Spleen (tissue), 11 donors: ENCODE measurements around the gene PYGB. TPM values are rescaled to one million over a fixed set of nuclear protein-coding genes. Genes with fewer than 3 reads are reported as not detected.
A peak's percentile ranks its signal among the peaks of the same experiment; 100 is the strongest.

Experiments used
- DNase-seq: peaks from one replicate; pipeline ENCODE4 v3.0.0-alpha.2; 2020
- H3K27ac ChIP-seq, 8 donors: fragments of 200-600 bp; sonication (generic) in 7 of 8; 1 replicate in 4 of 8; 2 replicates in 4 of 8; pipeline versions ENCODE4 v1.5.0 to v1.8.0; 2016 to 2021; ENCODE audit warnings: inconsistent platforms in 4 of 8, mild to moderate bottlenecking in 4 of 8, moderate library complexity in 1 of 8
- H3K27me3 ChIP-seq, 7 donors: fragments of 200-600 bp; sonication (generic) in 6 of 7; replicated peaks in 1 of 7; 1 replicate in 4 of 7; 2 replicates in 3 of 7; pipeline versions ENCODE4 v1.5.0 to v1.8.0; 2016 to 2021; ENCODE audit warnings: inconsistent platforms in 3 of 7, mild to moderate bottlenecking in 1 of 7
- H3K36me3 ChIP-seq, 6 donors: fragments of 200-600 bp; sonication (generic) in 5 of 6; 1 replicate in 4 of 6; 2 replicates in 2 of 6; pipeline versions ENCODE4 v1.5.0 to v1.8.0; 2016 to 2021; ENCODE audit warnings: inconsistent platforms in 2 of 6
- H3K4me1 ChIP-seq, 6 donors: fragments of 200-600 bp; sonication (generic) in 5 of 6; 1 replicate in 3 of 6; 2 replicates in 3 of 6; pipeline versions ENCODE4 v1.5.0 to v1.8.0; 2016 to 2021; ENCODE audit warnings: inconsistent platforms in 3 of 6
- H3K4me3 ChIP-seq, 8 donors: fragments of 200-600 bp; sonication (generic) in 7 of 8; 1 replicate in 4 of 8; 2 replicates in 4 of 8; pipeline versions ENCODE4 v1.5.0 to v1.8.0; 2016 to 2021; ENCODE audit warnings: inconsistent platforms in 4 of 8, mild to moderate bottlenecking in 4 of 8, moderate library complexity in 2 of 8
- H3K9me3 ChIP-seq, 8 donors: fragments of 200-600 bp; sonication (generic) in 7 of 8; 1 replicate in 4 of 8; 2 replicates in 4 of 8; pipeline versions ENCODE4 v1.5.0 to v1.8.0; 2016 to 2021; ENCODE audit warnings: inconsistent platforms in 4 of 8
- CTCF ChIP-seq, 11 experiments: fragments of 200-600 bp in 7 of 11; fragments of 450-650 bp in 4 of 11; sonication (generic) in 4 of 11; IDR thresholded peaks in 8 of 11; conservative IDR thresholded peaks in 3 of 11; 1 replicate in 7 of 11; 2 replicates in 4 of 11; pipeline versions ENCODE4 v1.4.0 to v1.8.0; 2016 to 2021; ENCODE audit warnings: antibody characterized with exemption in 11 of 11, inconsistent platforms in 4 of 11, mild to moderate bottlenecking in 1 of 11
- POLR2A ChIP-seq, 3 donors: fragments of 450-650 bp; IDR thresholded peaks; one replicate each; pipeline ENCODE4 v1.5.1; 2017; ENCODE audit warnings: antibody characterized with exemption in 3 of 3, mild to moderate bottlenecking in 1 of 3
- POLR2AphosphoS5 ChIP-seq, 3 donors: sonication (generic); formaldehyde crosslinking; IDR thresholded peaks; one replicate each; pipeline ENCODE4 v1.5.1; 2017; ENCODE audit warnings: antibody characterized with exemption in 3 of 3
- WGBS, 5 donors: extraction: QIAGEN DNeasy Blood & Tissue Kit in 3 of 5; methylation state at CpG; one replicate each; pipeline versions ENCODE4 v1.1.5 to v1.1.7; 2013 to 2018; 5-methylcytosine and 5-hydroxymethylcytosine counted together
- intact Hi-C: fragments of 100-400 bp; cut with DNase I; formaldehyde crosslinking; loops from one replicate; pipeline ENCODE4 v1.15.0; 2023; ENCODE audit warnings: low total_unique reads
- polyA plus RNA-seq, 3 donors: library from polyadenylated mRNA; stranded (reverse); fragments of 200-250 nt; gene quantifications; one replicate each; pipeline ENCODE4 v1.2.1, GENCODE V29; 2013
- total RNA-seq, 7 donors: library from RNA; depleted of rRNA in 3 of 7; stranded (reverse); fragments of >200 nt in 3 of 7; fragmentation: NEBNext Ultra II Directional in 4 of 7; extraction: Animal tissue kit (Norgen Biotek cat#: 25700) in 4 of 7; gene quantifications; one replicate each; pipeline versions ENCODE4 v1.1.0 to v1.2.1, GENCODE V29; 2016 to 2021
- donor health status: healthy with polysubstance abuse.
- donor health status: DM: no; HTN: no; CAD: no; lungs with moderate emphysema.
- donor health status: DM: no; HTN: no; CAD: no.
- donor health status: Bipolar disorder and iron deficiency.
- donor health status: healthy.
- donor health status: DM: no; HTN: no; CAD: no.
- donor health status: DM: yes; HTN: yes; CAD: no.

Gene PYGB
- total and polyA plus RNA-seq, 10 donors, result 10.5 to 47.8 (median 32.3) TPM

DNA sequence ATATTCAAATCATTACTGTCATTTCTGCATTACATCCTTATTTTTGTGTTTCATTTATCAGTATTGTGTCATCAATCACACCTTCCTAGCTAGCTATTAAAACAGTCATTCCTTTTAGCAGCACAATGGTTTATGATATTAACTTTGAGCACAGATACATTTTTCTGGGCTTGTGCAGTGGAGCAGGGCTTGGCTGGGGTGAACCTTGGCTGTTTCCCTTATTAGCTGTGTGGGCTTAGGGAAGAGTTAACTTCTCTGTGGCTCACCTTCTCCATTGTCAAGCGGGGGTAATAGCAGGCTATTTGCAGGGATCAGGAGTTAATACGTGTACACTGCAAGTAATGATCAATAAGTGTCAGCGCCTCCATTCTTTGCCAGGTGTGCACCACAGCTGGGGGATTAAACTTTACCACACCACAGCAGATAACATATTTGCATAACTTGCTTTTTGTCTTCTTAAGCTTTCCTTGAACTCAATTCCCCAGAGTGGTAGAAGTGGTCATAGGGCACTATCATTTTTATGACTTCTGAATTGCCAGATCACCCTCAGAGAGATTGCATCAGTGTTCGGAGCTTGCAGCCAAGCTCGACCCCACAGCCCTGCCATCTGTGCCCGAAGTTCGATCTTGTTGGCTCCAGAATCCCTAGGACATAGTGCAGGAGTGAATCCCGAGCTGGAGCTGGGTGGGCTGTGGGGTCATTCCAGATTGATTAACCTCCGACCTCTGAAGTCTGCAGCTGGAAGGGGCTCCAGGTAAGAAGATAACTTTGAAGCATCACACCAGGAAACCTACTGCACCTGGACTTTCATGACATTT, 1.5 kb upstream of the PYGB start:
- intact Hi-C loops, result no loop called here
- Histone ChIP-seq H3K36me3 (peaks cover 0 to 5% (median 0%) of the 10 kb centered on the region in 6 donors), H3K9me3 (peaks cover 0 to 9% (median 0%) of the 10 kb centered on the region in 8 donors), H3K27me3 (peaks cover 0 to 6% (median 0%) of the 10 kb centered on the region in 7 donors), H3K4me1 (peaks cover 11 to 48% (median 32%) of the 10 kb centered on the region in 6 donors), H3K27ac (peak overlapping the region in 3 of 8 donors; percentile 86 to 92 (median 91)), H3K4me3 (peak overlapping the region in 2 of 8 donors; percentile 97)
- WGBS, 5 donors, result 75 to 86% (median 84%) methylated on average over 9 of the region's 9 CpGs
- TF ChIP-seq POLR2A (IDR thresholded peaks at IDR 0.05), result no peak
- no peak for TF ChIP-seq POLR2AphosphoS5 (IDR thresholded peaks at IDR 0.05)
- TF ChIP-seq CTCF (IDR thresholded peaks at IDR 0.05 in 8 of 11, conservative IDR thresholded peaks at IDR 0.05 in 3 of 11), result no peak
- DNase-seq, result no peak

GRCh38 chr20:25247000-25247517, 826 bp upstream of the PYGB start:
- 10 to 17% (median 14%) methylated on average over 18 to 24 of the region's 24 CpGs for WGBS, 5 donors
- TF ChIP-seq POLR2A (IDR thresholded peaks at IDR 0.05) (no peak), POLR2AphosphoS5 (IDR thresholded peaks at IDR 0.05) (peak in 1 of 3 donors; percentile 19), CTCF (IDR thresholded peaks at IDR 0.05 in 8 of 11, conservative IDR thresholded peaks at IDR 0.05 in 3 of 11) (peak in 6 of 11 experiments; percentile 16 to 44 (median 28))
- H3K4me1 ChIP-seq, result peaks cover 11 to 52% (median 32%) of the 10 kb centered on the region in 6 donors
- DNase-seq, result no peak
- H3K27ac ChIP-seq, result peak overlapping the region in 7 of 8 donors; percentile 43 to 92 (median 89)
- intact Hi-C loops, result no loop called here
- peaks cover 0 to 9% (median 0%) of the 10 kb centered on the region in 8 donors for H3K9me3 ChIP-seq
- H3K27me3 ChIP-seq, result peaks cover 0 to 5% (median 0%) of the 10 kb centered on the region in 7 donors
- peak overlapping the region; percentile 89 to 99 (median 97) for H3K4me3 ChIP-seq
- H3K36me3 ChIP-seq, result peaks cover 0 to 7% (median 0%) of the 10 kb centered on the region in 6 donors

- WGBS, 5 donors, result 0 to 5% (median 1%) methylated on average over 11 to 37 of the region's 37 CpGs
- Histone ChIP-seq H3K4me1 (peaks cover 11 to 57% (median 32%) of the 10 kb centered on the region in 6 donors), H3K4me3 (peak overlapping the region; percentile 89 to 99 (median 97)), H3K9me3 (peaks cover 0 to 9% (median 0%) of the 10 kb centered on the region in 8 donors), H3K27ac (peak overlapping the region; percentile 43 to 92 (median 88)), H3K36me3 (peaks cover 0 to 10% (median 0%) of the 10 kb centered on the region in 6 donors), H3K27me3 (peaks cover 0 to under 1% (median 0%) of the 10 kb centered on the region in 7 donors)
- no peak for TF ChIP-seq POLR2AphosphoS5 (IDR thresholded peaks at IDR 0.05)
- no peak for TF ChIP-seq POLR2A (IDR thresholded peaks at IDR 0.05)
- TF ChIP-seq CTCF (IDR thresholded peaks at IDR 0.05 in 8 of 11, conservative IDR thresholded peaks at IDR 0.05 in 3 of 11), result no peak
- DNase-seq, result no peak
- intact Hi-C loops, result no loop called here
Measured at GRCh38 chr20:25247518-25247955, 348 bp upstream of the PYGB start.

DNA sequence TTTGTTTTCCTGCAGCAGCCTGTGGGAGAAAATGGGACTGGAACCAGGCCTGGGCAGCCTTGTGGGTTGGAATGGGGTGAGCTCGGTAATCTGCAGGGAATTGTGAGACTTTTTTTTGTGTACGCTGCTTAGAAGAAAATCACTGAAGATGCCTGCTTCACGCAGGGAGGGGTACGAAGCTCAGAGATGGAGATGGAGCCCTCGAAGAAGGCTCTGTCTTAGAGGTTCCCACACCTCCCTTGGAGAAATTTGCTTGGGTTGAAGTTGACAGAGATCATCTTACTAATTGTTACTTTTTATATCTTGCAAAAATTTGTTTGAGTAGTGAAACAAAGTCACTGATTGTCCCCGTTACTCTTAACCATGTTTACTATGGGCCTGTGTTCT, 894 bp downstream of the PYGB start:
- peak overlapping the region; percentile 89 to 99 (median 97) for H3K4me3 ChIP-seq
- H3K27me3 ChIP-seq, result no peaks in the 10 kb centered on the region
- peak overlapping the region; percentile 61 to 92 (median 88) for H3K27ac ChIP-seq
- peaks cover 0 to 18% (median 0%) of the 10 kb centered on the region in 6 donors for H3K36me3 ChIP-seq
- TF ChIP-seq CTCF (IDR thresholded peaks at IDR 0.05 in 8 of 11, conservative IDR thresholded peaks at IDR 0.05 in 3 of 11) (no peak), POLR2A (IDR thresholded peaks at IDR 0.05) (no peak), POLR2AphosphoS5 (IDR thresholded peaks at IDR 0.05) (no peak)
- peaks cover 0 to under 1% (median 0%) of the 10 kb centered on the region in 8 donors for H3K9me3 ChIP-seq
- 16 to 19% (median 18%) methylated on average over 6 of the region's 6 CpGs for WGBS, 5 donors
- intact Hi-C loops, result no loop called here
- no peak for DNase-seq
- peaks cover 11 to 68% (median 35%) of the 10 kb centered on the region in 6 donors for H3K4me1 ChIP-seq
